GM20000 (cell line): ENCODE measurements around the gene ACSF3.

Experiments used
- DNase-seq: peaks from one replicate; pipeline ENCODE4 v3.0.0; 2012; ENCODE audit warnings: low spot score
- CTCF ChIP-seq: IDR thresholded peaks from 2 replicates; pipeline ENCODE4 v1.5.1; 2012; ENCODE audit warnings: mild to moderate bottlenecking, control low read depth; ENCODE audit errors: extremely low read depth, missing control alignments

The ACSF3 gene

GRCh38 chr16:89140981-89141883 lies 47.6 kb downstream of the ACSF3 start:
- DNase-seq, result no peak

GRCh38 chr16:89141884-89142267 lies 48.2 kb downstream of the ACSF3 start:
- DNase-seq, result no peak
- no peak for TF ChIP-seq CTCF

More at GRCh38 chr16:89140981-89141883, 47.6 kb downstream of the ACSF3 start:
- TF ChIP-seq CTCF, result no peak

GRCh38 chr16:89142474-89143195 lies 49.0 kb downstream of the ACSF3 start:
- no peak for TF ChIP-seq CTCF
- DNase-seq, result no peak

- DNase-seq, result no peak
- no peak for TF ChIP-seq CTCF
These were observed 49.6 kb downstream of the ACSF3 start for GRCh38 chr16:89143201-89143741.

- no peak for TF ChIP-seq CTCF
- DNase-seq, result no peak
These were observed 50.4 kb downstream of the ACSF3 start for GRCh38 chr16:89143911-89144675.

GRCh38 chr16:89144681-89145080 lies 51.0 kb downstream of the ACSF3 start:
- no peak for TF ChIP-seq CTCF
- DNase-seq, result no peak
